Smooth muscle cell (in vitro differentiated cells): ENCODE data around the gene RAMP1. TPM values are rescaled to one million over a fixed set of nuclear protein-coding genes. Genes with fewer than 3 reads are reported as not detected.

ENCODE experiments used
- DNase-seq: peaks from one replicate; lab custom pipeline; 2025; ENCODE audit not compliant: unreplicated experiment; lab: John Stamatoyannopoulos, UW
- H2AFZ ChIP-seq: fragments of 200-600 bp; sonication (generic); 2 replicates; pipeline ENCODE4 v1.6.0; 2016; ENCODE audit warnings: antibody characterized with exemption, low read depth, mild to moderate bottlenecking
- H3F3A ChIP-seq: fragments of 200-600 bp; sonication (generic); 2 replicates; pipeline ENCODE4 v1.6.0; 2017; ENCODE audit warnings: antibody characterized with exemption, low read depth
- H3K27ac ChIP-seq: fragments of 200-600 bp; sonication (generic); 2 replicates; pipeline ENCODE4 v1.5.1; 2016; ENCODE audit warnings: low read depth, mild to moderate bottlenecking
- H3K27me3 ChIP-seq: fragments of 200-600 bp; sonication (generic); 2 replicates; pipeline ENCODE4 v1.6.1; 2016; ENCODE audit warnings: low read depth, mild to moderate bottlenecking
- H3K36me3 ChIP-seq: fragments of 200-600 bp; sonication (generic); 2 replicates; pipeline ENCODE4 v1.5.1; 2016; ENCODE audit warnings: low read depth
- H3K4me1 ChIP-seq: fragments of 200-600 bp; sonication (generic); 2 replicates; pipeline ENCODE4 v1.5.1; 2016; ENCODE audit warnings: low read depth
- H3K4me2 ChIP-seq: fragments of 200-600 bp; sonication (generic); 2 replicates; pipeline ENCODE4 v1.6.0; 2016; ENCODE audit warnings: mild to moderate bottlenecking
- H3K4me3 ChIP-seq: fragments of 200-600 bp; sonication (generic); 2 replicates; pipeline ENCODE4 v1.5.1; 2016; ENCODE audit warnings: mild to moderate bottlenecking
- H3K79me2 ChIP-seq: fragments of 200-600 bp; sonication (generic); 2 replicates; pipeline ENCODE4 v1.6.0; 2016; ENCODE audit warnings: low read depth, mild to moderate bottlenecking
- H3K9ac ChIP-seq: fragments of 200-600 bp; sonication (generic); 2 replicates; pipeline ENCODE4 v1.6.0; 2016; ENCODE audit warnings: low read depth
- H3K9me3 ChIP-seq: fragments of 200-600 bp; sonication (generic); replicated peaks from 2 replicates; pipeline ENCODE4 v1.5.1; 2016; ENCODE audit warnings: low read depth
- H4K20me1 ChIP-seq: fragments of 200-600 bp; sonication (generic); 2 replicates; pipeline ENCODE4 v1.6.0; 2016; ENCODE audit warnings: low read depth
- CTCF ChIP-seq: fragments of 200-600 bp; sonication (generic); IDR thresholded peaks from 2 replicates; pipeline ENCODE4 v1.5.1; 2017; ENCODE audit warnings: borderline replicate concordance, mild to moderate bottlenecking, antibody characterized with exemption; ENCODE audit not compliant: insufficient read depth, poor library complexity, severe bottlenecking
- WGBS: methylation state at CpG from one replicate; pipeline ENCODE4 v1.1.7; 2016; ENCODE audit warnings: low lambda C conversion rate; 5-methylcytosine and 5-hydroxymethylcytosine counted together
- polyA plus RNA-seq: library from polyadenylated mRNA; unstranded; fragments of >200 nt; fragmentation: Nextera tagmentation; extraction: Ambion mirVana; gene quantifications from 2 replicates; pipeline ENCODE4 v1.2.1, GENCODE V29; 2016
- total RNA-seq: library from RNA; depleted of rRNA; stranded (reverse); fragments of >200 nt; gene quantifications from 2 replicates; pipeline ENCODE4 v1.2.3, GENCODE V29; 2014

The RAMP1 gene
- total and polyA plus RNA-seq, 2 experiments from 2014 or later = 24.0 to 70.8 TPM

GRCh38 chr2:237932731-237933131, 73.3 kb downstream of the RAMP1 start:
- DNase-seq = no peak
- no peak overlapping the region for H3K27ac ChIP-seq
- no peaks in the 10 kb centered on the region for H3F3A ChIP-seq
- H3K4me3 ChIP-seq = no peak overlapping the region
- H3K27me3 ChIP-seq = no peaks in the 10 kb centered on the region
- no peaks in the 10 kb centered on the region for H4K20me1 ChIP-seq
- no peak overlapping the region for H2AFZ ChIP-seq
- H3K36me3 ChIP-seq = no peaks in the 10 kb centered on the region
- H3K9me3 ChIP-seq = no peaks in the 10 kb centered on the region
- H3K4me1 ChIP-seq = no peaks in the 10 kb centered on the region
- no peak for TF ChIP-seq CTCF
- WGBS = 78% methylated on average over 3 of the region's 3 CpGs
- H3K4me2 ChIP-seq = no peak overlapping the region
- no peaks in the 10 kb centered on the region for H3K79me2 ChIP-seq
- no peak overlapping the region for H3K9ac ChIP-seq

GRCh38 chr2:237934186-237934585, 74.8 kb downstream of the RAMP1 start:
- Histone ChIP-seq H3K9me3 (no peaks in the 10 kb centered on the region), H3K79me2 (no peaks in the 10 kb centered on the region), H3K4me3 (no peak overlapping the region), H3K4me1 (no peaks in the 10 kb centered on the region), H3K27ac (no peak overlapping the region), H3K36me3 (no peaks in the 10 kb centered on the region), H3K27me3 (no peaks in the 10 kb centered on the region), H3K4me2 (no peak overlapping the region), H3F3A (no peaks in the 10 kb centered on the region), H4K20me1 (no peaks in the 10 kb centered on the region), H2AFZ (no peak overlapping the region), H3K9ac (no peak overlapping the region)
- TF ChIP-seq CTCF = no peak
- 88% methylated on average over 5 of the region's 5 CpGs for WGBS
- DNase-seq = no peak

- 87% methylated on average over 11 of the region's 11 CpGs for WGBS
- no peaks in the 10 kb centered on the region for H3K9me3 ChIP-seq
- no peaks in the 10 kb centered on the region for H3K36me3 ChIP-seq
- no peak overlapping the region for H3K4me2 ChIP-seq
- H3K79me2 ChIP-seq = no peaks in the 10 kb centered on the region
- no peaks in the 10 kb centered on the region for H3K4me1 ChIP-seq
- no peak for TF ChIP-seq CTCF
- no peak overlapping the region for H3K27ac ChIP-seq
- no peaks in the 10 kb centered on the region for H3K27me3 ChIP-seq
- H3F3A ChIP-seq = no peaks in the 10 kb centered on the region
- H3K9ac ChIP-seq = no peak overlapping the region
- no peaks in the 10 kb centered on the region for H4K20me1 ChIP-seq
- H2AFZ ChIP-seq = no peak overlapping the region
- DNase-seq = no peak
- H3K4me3 ChIP-seq = no peak overlapping the region
These were observed 76.5 kb downstream of the RAMP1 start for GRCh38 chr2:237935740-237936452.

GRCh38 chr2:237939251-237939650, 79.8 kb downstream of the RAMP1 start:
- no peak for DNase-seq
- no peak overlapping the region for H3K9ac ChIP-seq

More at GRCh38 chr2:237939251-237939650, 79.8 kb downstream of the RAMP1 start:
- Histone ChIP-seq H3K27ac (no peak overlapping the region), H3K36me3 (no peaks in the 10 kb centered on the region), H3K9me3 (no peaks in the 10 kb centered on the region), H2AFZ (no peak overlapping the region), H3F3A (no peaks in the 10 kb centered on the region), H4K20me1 (no peaks in the 10 kb centered on the region), H3K4me1 (no peaks in the 10 kb centered on the region), H3K27me3 (no peaks in the 10 kb centered on the region), H3K4me3 (no peak overlapping the region), H3K4me2 (no peak overlapping the region), H3K79me2 (no peaks in the 10 kb centered on the region)
- TF ChIP-seq CTCF = no peak
